Neuronal stem cell (in vitro differentiated cells): ENCODE measurements around the gene PTGES3.

Experiments used
- DNase-seq: peaks from one replicate; pipeline ENCODE4 v3.0.0-alpha.2; 2013; ENCODE audit warnings: low spot score
- H2AFZ ChIP-seq: one replicate; pipeline ENCODE4 v1.6.1; 2013; ENCODE audit warnings: mild to moderate bottlenecking, low read length, inconsistent platforms
- H2AK5ac ChIP-seq: 2 replicates; pipeline ENCODE4 v1.6.1; 2013; ENCODE audit warnings: low read depth, mild to moderate bottlenecking, inconsistent platforms, low read length, moderate library complexity, mixed read lengths
- H2BK120ac ChIP-seq: 2 replicates; pipeline ENCODE4 v1.6.1; 2013; ENCODE audit warnings: low read depth, mild to moderate bottlenecking, inconsistent platforms, low read length, moderate library complexity, mixed read lengths
- H2BK12ac ChIP-seq: one replicate; pipeline ENCODE4 v1.6.1; 2013; ENCODE audit warnings: low read length, inconsistent platforms
- H2BK15ac ChIP-seq: 2 replicates; pipeline ENCODE4 v1.6.1; 2013; ENCODE audit warnings: mild to moderate bottlenecking, low read length, inconsistent platforms, mixed read lengths
- H2BK5ac ChIP-seq: one replicate; pipeline ENCODE4 v1.6.1; 2013; ENCODE audit warnings: inconsistent platforms, mild to moderate bottlenecking, low read length, moderate library complexity
- H3K14ac ChIP-seq: one replicate; pipeline ENCODE4 v1.6.1; 2013; ENCODE audit warnings: low read length, inconsistent platforms
- H3K18ac ChIP-seq: 2 replicates; pipeline ENCODE4 v1.6.1; 2013; ENCODE audit warnings: low read length, inconsistent platforms
- H3K23ac ChIP-seq: 2 replicates; pipeline ENCODE4 v1.6.1; 2013; ENCODE audit warnings: low read depth, mild to moderate bottlenecking, mixed read lengths, low read length, inconsistent platforms; ENCODE audit not compliant: poor library complexity
- H3K27ac ChIP-seq: replicated peaks from 3 replicates; pipeline ENCODE4 v1.5.1; 2013; ENCODE audit warnings: low read length, inconsistent platforms
- H3K27me3 ChIP-seq, 3 experiments: 2 replicates each; pipeline ENCODE4 v1.6.1; 2013; ENCODE audit warnings: low read length in 3 of 3, mild to moderate bottlenecking in 2 of 3, inconsistent platforms in 1 of 3, low read depth in 1 of 3, mixed read lengths in 1 of 3, moderate library complexity in 1 of 3; ENCODE audit not compliant: control insufficient read depth in 3 of 3, insufficient read depth in 3 of 3
- H3K36me3 ChIP-seq, 2 donors: replicated peaks in 1 of 2; 2 replicates each; pipeline ENCODE4 v1.6.1; 2013; ENCODE audit warnings: low read length in 2 of 2; ENCODE audit not compliant: control insufficient read depth in 2 of 2, insufficient read depth in 2 of 2
- H3K4ac ChIP-seq: 2 replicates; pipeline ENCODE4 v1.6.1; 2013; ENCODE audit warnings: inconsistent platforms, mild to moderate bottlenecking, low read length, moderate library complexity
- H3K4me1 ChIP-seq, 2 donors: 1 replicate in 1 of 2; 2 replicates in 1 of 2; pipeline ENCODE4 v1.6.1; 2013; ENCODE audit warnings: low read length in 2 of 2, low read depth in 1 of 2; ENCODE audit not compliant: control insufficient read depth in 2 of 2, insufficient read depth in 1 of 2
- H3K4me2 ChIP-seq: one replicate; pipeline ENCODE4 v1.6.1; 2013; ENCODE audit warnings: mild to moderate bottlenecking, low read length, inconsistent platforms; ENCODE audit not compliant: insufficient read depth, poor library complexity, severe bottlenecking
- H3K4me3 ChIP-seq, 2 donors: 2 replicates each; pipeline ENCODE4 v1.5.1; 2013; ENCODE audit warnings: low read length in 2 of 2, mild to moderate bottlenecking in 2 of 2, inconsistent platforms in 1 of 2, moderate library complexity in 1 of 2
- H3K79me1 ChIP-seq: one replicate; pipeline ENCODE4 v1.6.1; 2013; ENCODE audit warnings: low read depth, mild to moderate bottlenecking, inconsistent platforms, low read length, moderate library complexity
- H3K9ac ChIP-seq: one replicate; pipeline ENCODE4 v1.6.1; 2013; ENCODE audit warnings: mild to moderate bottlenecking, low read depth, low read length, inconsistent platforms; ENCODE audit not compliant: poor library complexity
- H3K9me3 ChIP-seq, 2 donors: replicated peaks in 1 of 2; 2 replicates each; pipeline versions ENCODE3 to v1.6.1; 2013; ENCODE audit warnings: low read length in 2 of 2, mild to moderate bottlenecking in 2 of 2, inconsistent platforms in 1 of 2, low read depth in 1 of 2, mixed read lengths in 1 of 2, moderate library complexity in 1 of 2; ENCODE audit not compliant: control insufficient read depth in 2 of 2, insufficient read depth in 1 of 2
- H4K8ac ChIP-seq: one replicate; pipeline ENCODE4 v1.6.1; 2013; ENCODE audit warnings: low read depth, mild to moderate bottlenecking, inconsistent platforms, low read length, moderate library complexity
- H4K91ac ChIP-seq: one replicate; pipeline ENCODE4 v1.6.1; 2013; ENCODE audit warnings: low read length, low read depth, mild to moderate bottlenecking, inconsistent platforms; ENCODE audit not compliant: poor library complexity
- WGBS, 2 donors: extraction: QIAGEN DNeasy Blood & Tissue Kit; methylation state at CpG; one replicate each; pipeline ENCODE4 v1.1.7; 2013; ENCODE audit warnings: missing lambda C conversion rate in 2 of 2, mixed read lengths in 1 of 2; ENCODE audit not compliant: insufficient read length in 2 of 2, insufficient replicate concordance in 1 of 2; ENCODE audit errors: extremely low coverage in 2 of 2; 5-methylcytosine and 5-hydroxymethylcytosine counted together

The PTGES3 gene

DNA sequence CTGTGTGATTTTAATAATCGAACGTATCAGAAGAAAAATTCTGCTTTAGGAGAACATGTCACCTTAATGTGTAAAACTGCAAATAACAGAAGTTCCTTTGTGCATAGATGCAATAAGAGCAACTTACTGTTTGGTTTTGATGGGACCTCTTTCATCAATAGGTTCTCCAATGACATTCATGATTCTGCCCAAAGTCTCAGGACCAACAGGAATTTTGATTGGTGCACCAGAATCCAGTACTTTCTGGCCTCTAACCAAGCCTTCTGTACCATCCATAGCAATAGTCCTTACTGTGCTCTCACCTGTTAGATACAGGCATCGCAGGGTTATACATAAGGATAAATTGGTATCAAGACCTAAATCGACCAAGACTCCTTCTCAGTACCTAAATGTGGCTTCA lies 43.4 kb downstream of the PTGES3 start:
- Histone ChIP-seq H3K9ac (no peak overlapping the region), H3K4me3 (peak overlapping the region; percentile 83 to 98), H2BK12ac (no peak overlapping the region), H2AK5ac (no peak overlapping the region), H2BK15ac (no peak overlapping the region), H3K36me3 (peaks cover 19 to 53% of the 10 kb centered on the region in 2 donors), H3K4ac (no peak overlapping the region), H3K18ac (no peak overlapping the region), H4K91ac (no peak overlapping the region), H3K4me1 (peaks cover 2 to 4% of the 10 kb centered on the region in 2 donors), H2AFZ (no peak overlapping the region), H2BK120ac (no peak overlapping the region), H4K8ac (no peak overlapping the region), H3K23ac (no peak overlapping the region), H3K4me2 (peak overlapping the region; percentile 70), H3K27me3 (no peaks in the 10 kb centered on the region), H3K79me1 (peaks cover 3% of the 10 kb centered on the region), H3K14ac (no peak overlapping the region), H3K9me3 (no peaks in the 10 kb centered on the region), H3K27ac (no peak overlapping the region), H2BK5ac (no peak overlapping the region)
- WGBS, 2 donors: no CpG with 5 or more reads among the region's 4 CpGs
- no peak for DNase-seq

DNA sequence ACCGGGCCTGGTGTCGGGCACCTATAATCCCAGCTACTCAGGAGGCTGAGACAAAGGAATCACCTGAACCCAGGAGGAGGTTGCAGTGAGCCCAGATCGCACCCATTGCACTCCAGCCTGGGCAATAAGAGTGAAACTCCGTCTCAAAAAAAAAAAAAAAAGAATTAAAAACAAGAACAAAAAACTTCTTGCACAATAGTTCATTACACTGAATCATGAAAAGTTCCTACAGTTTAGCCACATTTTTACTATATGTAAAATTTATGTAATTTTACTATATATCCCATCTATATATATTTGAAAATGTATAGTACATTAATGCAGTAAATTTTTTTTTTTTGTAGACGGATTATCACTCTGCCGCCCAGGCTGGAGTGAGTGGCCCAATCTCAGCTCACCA lies 46.9 kb downstream of the PTGES3 start:
- Histone ChIP-seq H2BK15ac (no peak overlapping the region), H3K36me3 (peaks cover 32 to 77% of the 10 kb centered on the region in 2 donors), H2BK12ac (no peak overlapping the region), H3K23ac (no peak overlapping the region), H4K91ac (no peak overlapping the region), H3K79me1 (peaks cover 3% of the 10 kb centered on the region), H2BK120ac (no peak overlapping the region), H3K9ac (no peak overlapping the region), H3K14ac (no peak overlapping the region), H4K8ac (no peak overlapping the region), H3K27me3 (no peaks in the 10 kb centered on the region), H3K27ac (no peak overlapping the region), H3K4me2 (no peak overlapping the region), H3K4me1 (peaks cover 5 to 10% of the 10 kb centered on the region in 2 donors), H2AK5ac (no peak overlapping the region), H3K9me3 (no peaks in the 10 kb centered on the region), H3K4me3 (no peak overlapping the region), H2BK5ac (no peak overlapping the region), H2AFZ (no peak overlapping the region), H3K4ac (no peak overlapping the region), H3K18ac (no peak overlapping the region)
- WGBS, 2 donors: no CpG with 5 or more reads among the region's 6 CpGs
- no peak for DNase-seq

DNA sequence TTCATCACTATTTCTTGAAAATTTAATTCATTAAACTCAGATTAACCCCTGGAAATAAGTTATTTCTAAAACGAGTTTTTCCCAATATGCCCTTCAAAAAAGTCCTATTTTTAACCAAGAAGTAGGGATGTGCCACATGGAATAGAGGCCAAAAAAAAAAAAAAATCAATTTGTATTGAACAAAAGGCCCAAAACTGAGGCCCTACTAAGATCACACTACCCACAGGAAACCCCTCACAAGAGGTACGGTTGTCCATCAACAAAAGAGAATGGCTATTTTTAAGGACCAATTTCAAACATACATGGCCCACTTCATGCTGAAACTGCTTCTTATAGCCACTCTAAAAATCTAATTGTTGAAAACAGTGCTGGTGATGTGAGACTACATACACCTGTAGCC lies 50.5 kb downstream of the PTGES3 start:
- WGBS, 2 donors: no CpG with 5 or more reads among the region's 2 CpGs

GRCh38 chr12:56636675-56637540 lies 51.2 kb downstream of the PTGES3 start:
- H3K9me3 ChIP-seq: no peaks in the 10 kb centered on the region
- no peak overlapping the region for H4K91ac ChIP-seq
- H3K4ac ChIP-seq: no peak overlapping the region
- H3K36me3 ChIP-seq: peaks cover 17 to 47% of the 10 kb centered on the region in 2 donors
- H3K4me1 ChIP-seq: peaks cover 20 to 30% of the 10 kb centered on the region in 2 donors
- H3K4me3 ChIP-seq: peak overlapping the region; percentile 66 to 67
- H3K27ac ChIP-seq: peak overlapping the region; percentile 82
- peak overlapping the region; percentile 51 for H3K18ac ChIP-seq
- WGBS, 2 donors: no CpG with 5 or more reads among the region's 12 CpGs
- H3K9ac ChIP-seq: peak overlapping the region; percentile 55
- H2BK5ac ChIP-seq: no peak overlapping the region
- no peak overlapping the region for H3K14ac ChIP-seq
- no peak overlapping the region for H2BK15ac ChIP-seq
- peak overlapping the region; percentile 86 for H2AFZ ChIP-seq
- H3K23ac ChIP-seq: no peak overlapping the region
- no peak overlapping the region for H4K8ac ChIP-seq
- H2AK5ac ChIP-seq: no peak overlapping the region
- H3K79me1 ChIP-seq: peaks cover 5% of the 10 kb centered on the region
- no peak overlapping the region for H2BK120ac ChIP-seq
- H2BK12ac ChIP-seq: no peak overlapping the region
- H3K27me3 ChIP-seq: no peaks in the 10 kb centered on the region
- peak overlapping the region; percentile 85 for H3K4me2 ChIP-seq
- peak; percentile 98 for DNase-seq

More for the DNA sequence above, 50.5 kb downstream of the PTGES3 start:
- Histone ChIP-seq H3K27me3 (no peaks in the 10 kb centered on the region), H3K4me2 (no peak overlapping the region), H2BK120ac (no peak overlapping the region), H3K36me3 (peaks cover 23 to 54% of the 10 kb centered on the region in 2 donors), H4K8ac (no peak overlapping the region), H2AFZ (no peak overlapping the region), H3K14ac (no peak overlapping the region), H2AK5ac (no peak overlapping the region), H3K18ac (no peak overlapping the region), H3K9ac (no peak overlapping the region), H2BK5ac (no peak overlapping the region), H4K91ac (no peak overlapping the region), H3K23ac (no peak overlapping the region), H3K4me3 (no peak overlapping the region), H3K4me1 (peaks cover 16 to 23% of the 10 kb centered on the region in 2 donors), H2BK12ac (no peak overlapping the region), H3K79me1 (peaks cover 5% of the 10 kb centered on the region), H3K9me3 (no peaks in the 10 kb centered on the region), H3K27ac (no peak overlapping the region), H3K4ac (no peak overlapping the region), H2BK15ac (no peak overlapping the region)
- no peak for DNase-seq
